Measurements from ENCODE around the gene TBPL2.
A peak's percentile ranks its signal among the peaks of the same experiment; 100 is the strongest.
"Not testable (repeated sequence)": the region's sequence is repeated elsewhere in the genome, so short reads cannot be mapped to it uniquely, and the experiment has no call there.

The TBPL2 gene

DNA sequence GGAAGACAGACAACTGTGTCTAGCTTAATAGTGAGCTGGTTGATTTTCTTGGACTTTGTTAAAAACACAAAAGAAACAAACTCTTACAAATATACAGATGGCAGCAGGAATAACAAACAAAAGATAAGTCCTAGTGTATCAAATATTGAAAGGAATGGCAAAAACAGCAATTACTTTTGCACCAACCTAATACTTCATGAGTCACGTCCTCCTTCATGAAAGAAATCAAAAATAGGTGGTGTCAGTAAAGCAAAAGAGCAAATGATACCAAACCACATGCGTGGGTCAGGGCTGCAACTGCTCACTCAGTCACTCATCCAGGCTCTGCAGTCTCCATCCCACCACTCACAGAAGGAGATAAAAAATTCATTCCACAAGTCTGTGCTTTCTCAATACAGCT lies 40.6 kb downstream of the TBPL2 start:
- peak; percentile 4 for DNase-seq

DNA sequence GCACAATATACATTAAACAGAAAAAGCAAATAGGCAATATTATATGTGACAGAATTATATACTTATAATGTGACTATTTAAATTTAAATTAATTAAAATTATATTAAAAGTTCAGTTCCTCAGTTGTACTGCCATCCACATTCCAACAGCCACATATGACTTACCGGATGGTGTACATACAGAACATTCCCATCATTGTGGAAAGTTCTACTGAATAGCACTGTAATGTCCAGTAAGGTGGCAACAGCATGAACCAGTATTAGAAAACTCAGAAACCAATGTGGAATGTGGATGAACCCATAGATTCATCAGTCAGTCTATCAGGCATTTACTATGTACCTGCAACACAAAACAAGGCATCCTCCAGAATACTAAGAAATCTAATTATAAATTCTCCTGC lies 41.2 kb downstream of the TBPL2 start:
- DNase-seq, result no peak

DNA sequence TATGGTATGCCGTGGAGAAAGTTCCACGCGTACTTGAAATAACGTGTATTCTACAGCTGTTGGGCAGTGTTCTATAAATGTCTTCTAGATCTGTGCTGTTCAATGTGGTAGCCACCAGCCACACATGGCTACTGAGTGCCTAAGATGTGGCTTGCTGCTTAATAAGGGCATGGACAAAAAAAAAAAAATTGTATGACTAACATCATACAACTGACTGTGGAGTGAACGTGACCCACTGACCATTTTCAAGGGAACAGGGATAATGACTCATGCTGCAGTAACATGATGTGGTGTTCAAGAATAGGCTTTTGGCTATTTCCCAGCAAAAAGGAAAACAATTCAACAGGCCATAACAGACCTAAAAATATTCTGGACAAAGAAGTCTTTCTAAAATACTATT lies 41.7 kb downstream of the TBPL2 start:
- no peak for DNase-seq

DNA sequence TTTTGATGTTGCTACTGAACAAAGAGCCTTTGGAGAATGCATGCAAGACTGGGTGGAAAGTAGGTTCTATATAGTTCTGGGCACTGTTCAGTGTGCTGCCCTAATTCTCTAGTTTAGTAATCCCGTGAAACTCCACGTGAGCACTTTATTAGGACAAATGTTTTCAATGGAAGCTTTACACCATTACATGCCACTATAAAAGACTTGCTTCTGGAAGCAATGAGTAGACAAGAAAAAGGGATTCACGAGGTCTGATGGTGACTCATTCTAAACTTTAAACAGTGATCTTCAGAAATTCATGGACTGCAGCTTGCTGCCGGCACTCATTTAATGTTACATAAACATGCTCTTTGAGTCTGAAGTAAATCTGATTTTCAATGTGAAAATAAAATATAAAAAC lies 51.1 kb downstream of the TBPL2 start:
- no peak for DNase-seq

DNA sequence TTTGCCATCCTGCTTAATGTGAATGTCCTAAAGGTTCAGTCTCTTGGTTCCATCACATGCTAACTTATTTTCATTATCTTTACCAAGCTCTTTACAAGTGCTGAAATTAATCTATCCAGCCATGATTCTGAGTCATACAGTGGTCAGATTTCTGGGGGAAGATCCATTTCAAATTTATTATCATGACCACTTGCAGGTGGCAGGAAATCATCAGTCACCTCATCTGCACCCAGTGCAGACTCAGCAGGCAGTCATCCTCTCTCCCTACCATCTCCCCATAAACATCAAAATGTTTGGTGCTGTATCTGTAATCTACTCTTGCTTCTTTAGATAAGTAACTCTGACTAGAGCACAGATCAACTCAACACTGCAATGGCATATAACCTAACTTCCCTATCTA lies 52.3 kb downstream of the TBPL2 start:
- no peak for DNase-seq

DNA sequence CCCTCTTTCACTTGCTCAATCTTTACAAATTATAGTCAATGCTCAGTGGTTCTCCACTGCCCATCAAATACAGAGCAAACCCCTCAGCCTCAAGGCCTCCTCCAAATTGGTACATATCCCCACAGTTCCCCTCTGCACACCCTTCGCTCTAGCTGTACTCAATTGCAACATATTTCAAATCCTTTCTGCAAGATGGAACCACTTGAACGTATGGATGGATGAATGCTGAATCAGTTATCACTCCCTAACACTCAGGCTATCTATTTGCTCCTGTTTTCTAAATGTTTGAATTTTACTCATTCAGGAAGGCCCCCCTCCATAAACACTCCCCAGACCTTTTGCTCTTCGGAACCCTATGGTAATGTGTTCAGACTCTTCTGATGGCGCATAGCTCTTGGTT lies 53.3 kb downstream of the TBPL2 start:
- no peak for DNase-seq

DNA sequence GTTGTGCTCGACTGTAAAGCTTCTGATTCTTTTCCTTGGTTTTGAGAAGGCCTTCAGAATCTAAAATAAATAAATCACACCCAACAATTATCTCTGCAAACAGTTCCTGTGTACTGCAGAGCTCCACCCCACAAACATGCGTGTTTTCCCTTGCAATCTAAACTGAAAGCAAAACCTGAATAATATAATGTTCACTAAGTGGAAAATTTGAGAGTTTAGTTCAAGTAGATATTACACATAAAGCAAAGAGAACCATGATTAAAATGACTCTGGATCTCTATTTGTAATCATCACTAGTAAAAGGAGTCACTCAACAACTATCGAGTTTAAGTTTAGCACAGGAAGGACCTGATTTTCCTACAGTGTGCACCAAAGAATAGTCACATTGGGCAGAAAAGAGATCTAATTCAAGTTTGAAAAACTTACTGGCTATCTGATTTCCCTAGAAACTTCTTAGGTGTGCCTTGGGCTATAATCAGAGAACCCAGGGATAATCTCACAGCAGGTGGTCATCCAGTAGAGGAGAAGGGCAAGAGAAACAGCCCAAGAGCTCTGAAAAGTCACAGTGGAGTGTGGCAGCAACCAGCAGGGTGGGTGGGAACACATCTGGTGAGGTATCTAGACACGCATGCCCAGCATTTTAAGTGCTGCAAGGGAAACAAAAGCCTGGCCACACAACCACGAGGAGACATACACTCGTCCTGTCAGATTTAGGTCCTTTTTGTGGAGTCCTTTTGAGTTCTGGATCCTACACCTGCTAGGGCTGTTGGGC lies 54.2 kb downstream of the TBPL2 start:
- DNase-seq, result peak; percentile 9

DNA sequence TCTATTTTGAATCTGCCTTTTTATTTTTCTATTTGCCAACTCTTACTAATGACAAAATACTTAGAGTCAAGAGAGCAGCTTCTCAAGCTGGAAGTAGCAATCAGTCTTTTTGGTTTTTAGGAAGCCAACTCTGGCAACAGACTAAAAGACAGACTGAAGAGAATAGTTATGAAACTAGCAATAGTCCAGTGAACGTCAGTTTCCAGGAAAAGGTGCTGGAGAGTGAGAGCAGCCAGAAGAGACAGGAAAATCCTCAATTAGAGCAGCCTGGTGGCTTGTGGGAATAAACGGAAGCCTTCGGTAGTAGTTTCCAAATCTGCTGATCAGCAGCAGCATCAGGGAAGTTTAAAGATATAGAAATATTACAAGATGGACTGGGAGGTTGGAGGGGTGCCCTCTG lies 55.9 kb downstream of the TBPL2 start:
- DNase-seq, result no peak

DNA sequence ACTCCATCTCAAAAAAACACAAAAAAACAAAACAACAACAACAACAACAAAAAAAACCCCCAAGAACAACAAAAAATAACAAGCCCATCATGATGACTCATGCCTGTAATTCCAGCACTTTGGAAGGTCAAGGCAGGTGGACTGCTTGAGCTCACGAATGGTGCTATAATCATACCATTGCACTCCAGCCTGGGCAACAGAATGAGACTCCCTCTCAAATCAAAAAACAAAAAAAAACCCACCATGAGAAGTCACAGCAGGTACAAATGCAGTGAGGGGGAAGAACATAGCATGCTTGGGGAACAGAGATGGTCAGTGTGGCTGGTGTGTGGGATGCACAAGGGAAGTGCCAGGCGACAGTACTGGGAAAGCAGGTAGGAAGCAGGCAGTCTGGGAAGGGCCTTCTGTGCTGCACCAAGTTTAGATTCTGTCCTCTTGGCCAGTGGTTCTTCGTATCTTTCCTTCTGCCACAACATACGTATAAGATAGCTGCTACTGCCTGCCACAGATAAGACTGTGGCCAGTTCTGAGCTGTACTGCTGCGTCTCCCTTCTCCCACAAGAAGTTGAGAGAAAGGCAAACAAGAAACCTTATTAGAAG lies 56.8 kb downstream of the TBPL2 start:
- no peak for DNase-seq

DNA sequence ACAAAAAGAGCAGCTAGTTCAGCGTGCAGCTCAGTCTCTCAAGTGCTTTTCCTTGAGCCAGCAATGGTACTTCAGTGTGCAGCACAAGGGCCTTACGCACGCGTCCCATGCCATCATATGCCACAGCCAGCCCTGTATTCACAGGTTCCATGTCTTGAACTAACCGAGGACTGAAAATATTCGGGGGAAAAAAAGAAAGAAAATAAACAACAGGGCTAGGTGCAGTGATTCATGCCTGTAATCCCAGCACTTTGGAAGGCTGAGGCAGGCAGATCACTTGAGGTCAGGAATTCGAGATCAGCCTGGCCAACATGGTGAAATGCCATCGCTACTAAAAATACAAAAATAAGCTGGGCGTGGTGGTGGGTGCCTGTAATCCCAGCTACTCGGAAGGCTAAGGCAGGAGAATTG lies 57.4 kb downstream of the TBPL2 start:
- not testable (repeated sequence) for DNase-seq

DNA sequence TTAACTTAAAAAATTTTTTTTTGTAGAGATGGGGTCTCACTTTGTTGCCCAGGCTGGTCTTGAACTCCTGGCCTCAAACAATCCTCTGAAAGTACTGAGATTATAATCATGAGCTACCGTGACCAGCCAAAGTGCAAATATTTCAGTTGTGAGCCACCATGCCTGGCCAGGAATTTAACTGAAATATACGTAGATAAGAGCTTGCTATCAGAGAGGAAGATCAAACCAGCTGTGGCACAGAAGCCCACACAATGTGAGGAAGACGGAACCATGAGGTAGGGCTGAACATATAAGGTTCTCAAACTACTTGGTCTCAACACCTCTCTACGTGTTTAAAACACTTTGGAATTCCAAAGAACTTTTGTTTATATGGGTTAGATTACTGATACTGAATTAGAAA lies 57.9 kb downstream of the TBPL2 start:
- DNase-seq, result no peak

DNA sequence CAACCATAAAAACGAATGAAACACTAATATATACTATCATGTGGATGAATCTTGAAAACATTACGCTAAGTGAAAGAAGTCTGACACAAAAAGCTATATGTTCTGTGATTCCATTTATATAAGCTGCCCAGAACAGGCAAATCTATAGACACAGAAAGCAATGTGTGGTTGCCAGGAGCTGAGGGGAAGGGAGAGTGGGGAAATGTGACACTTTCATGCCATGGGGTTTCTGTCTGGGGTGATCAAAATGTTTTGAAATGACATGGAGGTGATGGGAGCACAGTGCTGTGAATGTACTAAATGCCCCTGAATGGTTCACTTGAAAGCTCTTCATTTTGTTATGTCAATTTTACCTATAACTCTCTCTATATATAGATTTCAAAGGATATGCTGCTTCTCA lies 58.9 kb downstream of the TBPL2 start:
- DNase-seq, result peak; percentile 28

DNA sequence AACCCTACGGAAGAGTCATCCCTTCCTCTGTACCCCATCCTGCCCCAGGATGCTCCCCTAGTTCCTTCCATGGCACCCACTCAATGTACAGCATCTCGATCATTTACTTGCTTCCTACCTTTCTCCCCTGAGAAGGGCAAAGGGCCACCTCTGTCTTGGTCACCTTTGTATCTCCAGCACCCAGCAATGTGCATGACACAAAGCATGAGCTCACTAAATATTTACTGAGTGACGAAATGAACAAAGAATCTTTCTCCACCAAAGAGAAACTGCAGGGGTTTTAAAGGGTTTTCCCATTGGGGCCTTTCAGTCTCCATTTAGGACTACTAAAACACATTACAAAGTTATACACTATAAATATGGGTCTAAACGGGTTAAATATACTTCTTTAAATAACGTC lies 59.4 kb downstream of the TBPL2 start:
- DNase-seq, result no peak

DNA sequence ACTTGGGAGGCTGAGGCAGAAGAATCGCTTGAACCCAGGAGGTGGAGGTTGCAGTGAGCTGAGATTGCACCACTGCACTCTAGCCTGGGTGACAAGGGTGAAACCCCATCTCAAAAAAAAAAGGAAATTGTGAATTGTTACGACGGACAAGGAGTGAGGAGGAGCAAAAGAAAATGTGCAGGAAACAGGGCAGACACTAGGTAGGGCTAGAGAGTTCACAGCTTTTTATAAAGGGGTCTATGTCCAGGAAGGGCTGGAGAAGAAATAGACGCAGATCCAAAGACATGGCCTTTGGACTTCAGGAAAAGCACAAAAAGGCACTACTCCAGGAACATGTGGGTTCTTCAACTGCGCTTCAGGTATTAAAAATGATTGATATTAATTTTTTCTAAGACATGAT lies 63.2 kb downstream of the TBPL2 start:
- no peak for DNase-seq

DNA sequence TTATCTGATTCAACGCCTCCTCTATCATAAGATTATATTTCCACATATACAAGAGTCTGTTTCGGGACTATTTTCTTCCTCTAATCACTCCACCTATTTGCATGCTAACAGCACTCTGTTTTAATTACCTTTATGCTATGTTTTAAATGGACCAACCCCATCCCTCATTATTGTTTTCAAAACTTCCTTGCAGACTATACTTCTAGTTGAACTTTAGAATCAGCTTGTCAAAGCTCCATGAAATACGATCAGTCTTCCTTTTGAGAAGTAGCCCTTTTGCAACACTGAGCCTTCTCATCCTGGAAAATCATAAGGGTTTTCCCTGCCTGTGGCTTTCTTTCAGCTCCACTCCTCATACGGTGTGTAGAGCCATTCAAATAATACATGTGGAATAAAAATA lies 65.6 kb downstream of the TBPL2 start:
- no peak for DNase-seq

DNA sequence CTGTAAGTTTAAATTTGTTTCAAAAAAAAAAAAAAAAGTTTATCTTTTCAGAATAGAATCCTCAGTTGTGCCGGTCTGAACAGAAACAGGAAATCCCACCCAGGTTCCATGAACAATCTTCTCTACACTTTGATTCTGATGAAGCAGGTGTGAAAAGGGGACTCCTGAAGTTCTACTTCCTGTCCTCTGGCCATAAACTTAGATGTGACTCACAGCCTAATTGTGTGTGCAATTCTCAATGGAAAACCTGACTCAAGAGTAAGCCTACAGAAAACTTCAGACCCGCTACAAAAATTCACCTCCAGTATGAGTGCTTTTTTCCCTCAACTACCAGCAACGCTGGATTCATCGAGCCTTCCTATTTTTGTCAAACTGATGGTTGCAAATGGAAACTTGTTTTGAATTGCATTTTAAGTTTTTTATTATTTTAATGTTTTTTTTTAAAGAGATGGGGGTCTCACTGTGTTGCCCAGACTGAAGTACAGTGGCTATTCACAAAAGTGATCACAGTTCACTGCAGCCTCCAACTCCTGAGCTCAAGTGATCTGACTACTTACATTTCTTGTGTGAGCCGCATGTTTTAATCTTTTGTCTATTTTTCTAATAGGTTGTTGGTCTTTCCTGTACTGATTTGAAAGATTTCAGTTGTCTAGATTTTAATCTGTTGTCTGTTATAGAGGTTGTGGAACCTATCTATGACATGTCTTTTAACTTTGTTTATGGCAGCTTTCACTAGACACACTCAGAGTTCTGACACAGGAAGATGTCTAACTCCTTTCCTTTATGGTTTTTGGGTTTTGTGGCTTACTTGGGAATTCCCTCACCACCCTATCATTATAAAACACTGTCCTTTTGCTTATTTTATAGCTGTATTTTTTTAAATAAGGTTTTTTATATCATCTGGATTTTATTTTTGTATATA lies 66.4 kb downstream of the TBPL2 start:
- peak; percentile 82 for DNase-seq

DNA sequence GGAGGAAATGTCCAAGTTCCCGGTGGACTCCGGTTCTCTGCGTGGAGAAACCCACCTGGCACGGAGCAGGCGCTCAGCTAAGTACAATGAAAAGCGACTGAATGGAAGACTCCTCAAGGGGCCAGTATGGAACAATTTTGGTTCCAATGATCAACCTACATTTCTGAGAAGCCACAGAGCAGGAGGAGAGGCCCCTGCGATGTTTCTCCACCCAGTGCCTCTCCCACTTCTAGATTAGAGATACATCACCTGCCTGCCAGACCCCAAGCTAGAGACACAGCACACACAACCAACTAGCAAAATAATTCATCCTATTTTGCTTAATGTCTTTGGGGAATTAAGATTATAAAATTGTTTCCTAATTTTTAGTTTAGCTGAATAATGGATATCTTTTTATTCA lies 67.6 kb downstream of the TBPL2 start:
- DNase-seq, result no peak

DNA sequence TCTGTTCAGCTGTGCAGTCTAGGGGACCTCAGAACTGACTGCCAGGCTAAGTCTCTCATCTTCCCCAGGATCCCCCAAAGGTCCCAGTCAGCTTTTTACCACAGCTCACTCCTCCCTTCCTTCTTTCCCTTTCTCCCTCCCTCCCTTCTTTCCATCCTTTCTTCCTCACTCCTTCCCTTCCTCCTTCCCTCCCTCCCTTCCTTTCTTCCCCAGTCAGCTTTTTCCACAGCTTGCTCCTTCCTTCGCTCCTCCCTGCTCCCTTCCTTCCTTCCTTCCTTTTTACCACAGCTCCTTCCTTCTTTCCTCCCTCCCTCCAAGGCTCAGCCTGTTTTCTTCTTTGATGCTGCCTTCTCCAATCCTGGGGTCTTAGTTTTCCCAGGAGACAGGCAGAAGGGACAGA lies 68.0 kb downstream of the TBPL2 start:
- DNase-seq, result no peak

DNA sequence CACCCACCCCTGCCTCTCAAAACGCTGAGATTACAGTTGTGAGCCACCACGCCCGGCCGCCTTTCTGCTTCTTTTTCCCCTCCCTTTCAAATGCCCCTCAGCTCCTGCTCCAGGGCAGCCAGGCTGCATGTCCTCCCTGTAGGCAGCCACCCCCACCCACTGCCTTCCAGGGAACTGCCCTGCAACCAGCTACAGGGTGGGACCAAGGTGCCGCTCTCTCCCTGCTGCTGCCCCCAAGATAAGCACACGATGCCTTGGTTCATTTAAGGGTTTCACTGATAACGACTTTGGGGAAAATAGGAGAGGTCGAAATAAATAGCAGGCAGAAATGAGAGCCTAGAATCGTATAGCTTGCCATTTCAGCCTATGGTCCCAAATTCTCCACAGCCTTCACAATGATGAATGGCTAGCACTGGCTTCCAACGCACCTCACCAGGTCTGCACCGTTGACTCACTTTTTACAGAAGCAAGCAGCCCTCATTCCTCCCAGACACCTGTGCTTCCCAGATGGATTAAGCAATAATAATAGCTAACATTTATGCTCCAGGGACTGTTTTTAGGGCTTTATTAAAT lies 69.4 kb downstream of the TBPL2 start:
- no peak for DNase-seq

DNA sequence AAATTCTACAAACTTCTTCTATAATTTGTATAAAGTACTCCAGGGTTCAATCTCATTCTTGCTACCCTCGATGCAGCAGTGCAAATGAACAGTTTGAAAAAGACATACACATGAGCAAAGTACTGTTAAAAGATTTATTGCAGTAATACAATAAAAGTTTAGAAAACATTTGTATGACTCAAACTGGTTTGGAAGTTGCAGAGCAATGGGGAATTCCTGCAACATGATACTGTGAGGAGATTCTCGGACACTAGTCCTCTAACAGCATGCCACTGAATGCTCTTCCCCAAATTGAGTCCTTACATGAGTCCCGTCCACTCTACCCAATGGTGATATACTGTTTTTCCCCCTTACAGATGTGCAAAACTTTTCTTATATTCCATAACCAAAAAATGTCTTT lies 74.1 kb downstream of the TBPL2 start:
- no peak for DNase-seq

Measured in activated CD4-positive, alpha-beta T cell treated with anti-CD3 and anti-CD28 coated beads, Interleukin-10, Interleukin-2, amounts not matched to agents 100 ng/mL and 50 ng/mL, durations not matched to agents 16 hours and 8 hours (primary cell).